DMS153 treated with DMSO at 0.1 percent for 48 hours (cell line): ENCODE results near the gene SLC35F4.

Experiments
- DNase-seq: peaks from one replicate; lab custom pipeline; 2025; ENCODE audit not compliant: unreplicated experiment; lab: John Stamatoyannopoulos, UW

SLC35F4 gene

DNA sequence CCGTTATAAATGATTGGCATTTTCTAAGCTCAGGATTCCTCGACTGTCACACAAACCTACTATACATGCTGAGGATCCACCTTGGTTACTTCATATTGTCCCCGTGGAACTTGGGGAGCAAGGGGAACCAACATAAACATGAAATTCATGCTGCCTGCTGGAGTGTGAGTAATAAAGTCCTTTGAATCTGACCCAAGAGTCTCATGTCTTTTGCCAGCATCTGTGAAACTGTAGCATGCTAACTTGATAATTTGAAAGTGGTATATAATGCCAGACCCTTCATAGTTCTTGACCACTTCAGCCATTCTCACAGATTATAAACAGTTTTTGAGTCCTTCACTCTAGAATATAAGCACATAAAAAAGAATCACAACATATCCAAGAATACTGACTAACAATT, 17.1 kb downstream of the SLC35F4 start:
- no peak for DNase-seq

DNA sequence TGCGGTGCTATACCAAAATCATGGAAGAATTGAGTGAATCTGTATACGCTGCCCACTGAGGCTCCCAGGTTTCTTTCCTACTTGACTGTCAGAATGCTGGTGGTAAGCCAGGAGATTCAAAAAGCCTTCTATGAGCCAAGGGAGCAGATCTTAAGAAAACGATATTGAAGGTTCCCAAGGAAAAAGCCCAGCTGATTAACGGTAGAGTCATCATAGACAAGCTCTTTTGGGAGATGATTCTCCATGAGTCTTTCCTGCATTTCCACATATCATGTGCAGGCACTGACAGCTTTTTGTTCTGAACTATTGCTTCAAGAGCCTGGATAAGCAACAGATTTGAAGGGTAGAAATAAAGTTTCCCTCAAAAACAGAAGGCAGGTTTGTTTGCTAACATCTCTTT, 17.5 kb downstream of the SLC35F4 start:
- DNase-seq: no peak

DNA sequence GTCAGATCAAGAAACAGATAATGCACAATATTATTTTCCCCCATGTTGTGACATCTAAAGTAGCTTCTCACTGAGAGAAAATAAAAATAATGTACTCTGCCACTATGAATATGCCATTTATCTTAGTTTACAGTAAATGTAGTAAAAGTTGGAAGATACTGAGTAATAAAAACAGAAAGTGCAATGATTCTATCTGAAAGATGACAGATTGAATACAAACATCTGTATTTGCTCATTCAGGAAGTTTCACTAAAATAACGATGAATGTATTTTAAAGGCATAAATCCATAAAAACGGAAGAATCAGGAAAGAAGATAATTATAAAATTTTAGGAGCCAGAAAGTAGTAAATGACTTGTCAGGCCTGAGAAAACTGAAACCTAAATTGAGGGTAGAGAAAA, 18.2 kb downstream of the SLC35F4 start:
- DNase-seq: no peak

DNA sequence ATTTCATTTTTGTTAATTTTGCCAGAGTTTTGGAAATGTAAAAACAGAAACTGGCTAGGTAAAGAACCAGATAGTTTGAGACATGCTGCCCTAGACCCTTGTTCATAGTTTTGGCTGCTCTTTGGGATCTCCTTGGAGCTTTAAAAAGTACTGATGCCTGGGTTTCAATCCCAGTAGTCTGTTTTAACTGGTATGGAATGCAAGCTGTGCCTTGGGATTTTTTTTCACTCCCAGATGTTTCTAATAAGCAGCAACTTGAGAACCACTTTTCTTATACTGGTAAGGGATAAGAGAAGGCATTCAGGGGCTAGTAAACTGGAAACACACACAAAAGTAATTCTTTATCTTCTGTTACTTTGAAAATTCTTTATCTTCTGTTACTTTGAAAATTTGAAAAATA, 18.8 kb downstream of the SLC35F4 start:
- DNase-seq: no peak

DNA sequence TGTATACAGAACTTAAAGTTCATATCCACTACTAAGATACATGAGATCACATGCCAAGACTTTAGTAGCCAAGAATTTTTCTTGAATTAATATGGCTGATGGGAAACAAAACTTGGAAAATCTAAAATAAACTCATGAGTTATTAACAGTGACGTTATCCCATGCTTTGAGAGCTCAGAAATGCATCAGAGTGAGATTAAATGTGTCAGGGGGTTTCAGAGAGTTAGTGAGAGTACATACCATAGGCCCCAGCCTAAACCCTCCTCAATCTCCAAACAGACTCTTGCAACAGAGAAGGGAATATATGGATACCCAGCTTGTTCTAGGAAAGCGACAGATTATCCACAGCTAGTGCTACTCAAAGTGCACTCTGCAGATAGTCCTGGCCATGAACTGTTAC, 19.3 kb downstream of the SLC35F4 start:
- no peak for DNase-seq

DNA sequence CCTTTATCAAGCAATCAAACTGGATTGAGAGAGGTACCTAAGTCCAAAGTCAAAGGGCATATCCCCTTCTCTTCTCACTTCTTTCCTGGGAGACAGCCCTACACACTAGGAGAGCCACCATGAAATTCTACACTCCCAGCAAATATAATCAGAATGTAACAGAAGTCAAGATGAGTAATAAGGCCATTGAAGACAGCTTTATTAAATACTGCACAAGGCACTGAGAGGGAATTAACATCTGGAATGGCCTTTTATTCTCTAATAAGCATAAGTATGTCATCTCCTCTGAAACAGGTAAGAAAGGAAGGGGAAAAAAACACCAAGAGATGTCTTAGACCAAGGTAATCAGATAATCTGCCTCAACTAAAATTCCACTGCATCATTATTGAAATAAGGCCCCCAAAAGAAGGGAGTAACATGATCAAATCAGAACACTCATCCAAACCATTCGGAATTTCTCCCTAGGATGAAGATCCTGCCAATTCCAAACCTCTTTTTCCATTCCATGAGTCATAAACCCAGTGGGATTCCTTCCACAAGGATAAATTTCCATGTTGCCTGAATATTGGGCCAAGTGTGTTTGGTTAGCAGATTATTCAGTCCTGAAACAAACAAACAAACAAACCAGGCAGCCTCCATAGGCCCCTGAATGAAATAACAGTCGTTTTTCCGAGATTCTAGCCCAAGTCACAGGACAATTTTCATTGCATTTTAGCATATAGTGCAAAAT, 19.9 kb downstream of the SLC35F4 start:
- DNase-seq: no peak

DNA sequence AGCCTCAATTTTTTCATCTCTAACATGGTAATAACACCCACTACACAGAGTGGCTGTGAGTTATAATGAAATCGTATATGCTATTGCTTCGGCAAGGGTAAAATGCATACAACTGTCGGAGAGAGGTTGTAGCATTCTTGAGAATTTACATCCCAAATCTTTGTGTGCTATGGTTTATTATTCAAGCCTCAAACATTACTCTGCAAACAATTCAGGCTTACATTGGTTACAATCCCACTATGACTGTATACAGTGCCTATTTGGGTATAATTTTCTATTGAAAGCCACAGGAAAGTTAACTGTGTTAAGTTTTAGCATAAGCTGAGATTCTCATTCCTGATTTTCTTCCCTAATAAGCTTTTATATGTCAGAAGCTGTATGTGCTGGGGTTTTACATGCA, 20.6 kb downstream of the SLC35F4 start:
- no peak for DNase-seq

DNA sequence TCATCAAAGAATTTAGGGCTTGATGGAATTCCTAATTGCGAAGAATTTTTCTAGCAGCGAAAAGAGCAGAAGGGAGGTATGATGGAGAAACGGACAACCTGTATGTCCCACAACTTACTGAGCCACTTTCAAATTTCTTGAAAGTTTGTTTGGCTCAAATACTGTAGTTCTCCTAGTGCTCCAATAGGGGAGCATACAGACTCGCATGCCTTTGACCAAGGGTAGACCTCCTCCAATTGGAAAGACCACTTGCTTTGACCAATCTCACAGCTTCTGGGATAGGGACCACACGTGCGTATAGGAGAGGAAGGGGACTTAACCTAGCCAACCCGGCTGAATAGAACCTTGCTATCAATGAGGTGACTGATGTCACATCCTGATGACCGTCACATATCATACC, 28.6 kb downstream of the SLC35F4 start:
- no peak for DNase-seq

DNA sequence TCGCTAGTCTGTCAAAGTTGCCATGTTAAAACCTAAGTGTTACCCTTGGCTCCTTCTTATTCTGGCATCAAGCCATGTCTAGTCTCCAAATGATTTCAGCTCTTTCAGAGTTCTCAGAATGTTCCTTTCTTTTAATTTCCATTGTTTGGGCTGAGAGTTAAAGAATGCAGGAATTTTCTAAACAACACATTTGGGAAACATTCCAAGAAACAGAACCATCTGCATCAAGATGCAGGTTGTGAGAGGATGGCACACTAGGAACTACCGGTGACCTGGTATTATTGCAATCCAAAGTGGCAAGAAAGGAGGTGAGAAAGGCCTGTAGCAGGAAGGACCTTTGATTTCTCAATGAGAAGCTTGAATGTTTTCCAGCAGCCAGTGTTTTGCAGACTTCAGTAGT, 30.1 kb downstream of the SLC35F4 start:
- no peak for DNase-seq

DNA sequence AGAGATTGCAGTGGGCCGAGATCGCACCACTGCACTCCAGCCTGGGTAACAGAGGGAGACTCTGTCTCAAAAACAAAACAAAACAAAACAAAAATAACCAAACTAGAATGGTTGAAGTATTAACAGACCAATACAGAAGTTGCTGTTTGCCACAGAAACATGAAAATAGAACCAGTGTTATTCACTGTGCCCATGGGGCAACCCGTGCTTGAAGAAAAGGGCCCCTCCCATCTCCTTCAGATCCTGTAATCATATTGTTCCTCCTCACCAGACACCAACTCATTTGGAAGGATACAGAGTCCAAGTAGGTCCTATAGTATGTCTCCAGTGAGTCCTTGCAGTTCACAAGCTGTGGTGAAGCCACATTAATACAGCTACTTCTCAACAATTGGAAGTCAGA, 30.9 kb downstream of the SLC35F4 start:
- no peak for DNase-seq

DNA sequence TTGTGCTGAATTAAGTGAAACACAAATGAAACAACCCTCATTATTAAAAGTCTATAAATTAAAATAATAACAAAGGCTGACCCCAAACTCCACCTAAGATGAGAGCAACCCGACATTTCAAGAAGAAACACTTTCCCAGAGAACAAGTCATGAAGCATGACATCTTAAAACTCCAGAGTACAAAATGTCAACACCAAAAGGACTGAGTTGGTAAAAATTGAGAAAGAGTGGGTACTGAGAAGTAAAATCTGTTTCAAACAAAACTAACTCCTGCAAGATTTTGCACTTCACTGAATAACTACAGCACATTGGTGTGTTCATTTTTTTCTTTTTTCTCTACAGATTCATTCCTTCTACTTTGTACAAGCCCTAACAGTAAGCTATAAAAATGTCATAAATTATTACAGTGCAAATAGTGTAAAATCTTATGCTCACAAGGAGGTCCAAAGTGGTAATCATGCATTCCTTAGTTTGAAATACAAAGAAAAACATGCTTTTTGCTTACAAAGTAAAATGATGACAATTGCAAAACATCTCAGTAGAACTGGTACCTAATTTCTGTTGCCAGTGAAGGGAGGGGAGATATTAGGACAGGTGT, 31.8 kb downstream of the SLC35F4 start:
- DNase-seq: no peak

DNA sequence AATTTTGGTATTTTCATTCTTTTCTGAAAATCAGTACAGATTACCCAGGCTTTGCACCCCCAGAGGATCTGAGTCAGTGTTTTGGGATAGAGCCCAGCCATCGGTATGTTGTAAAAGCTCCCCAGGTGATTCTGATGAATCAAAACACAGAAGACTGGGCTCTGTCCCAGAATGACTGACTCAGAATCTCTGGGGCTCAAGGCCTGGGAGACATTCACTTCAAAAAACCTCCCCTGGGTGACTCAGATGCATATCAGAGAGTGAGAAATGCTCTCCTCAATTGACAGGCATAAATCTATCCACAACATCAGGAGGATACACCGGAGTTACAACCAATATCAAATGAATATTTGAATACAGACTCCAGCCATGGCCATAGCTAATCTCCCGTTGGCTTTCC, 32.6 kb downstream of the SLC35F4 start:
- no peak for DNase-seq

DNA sequence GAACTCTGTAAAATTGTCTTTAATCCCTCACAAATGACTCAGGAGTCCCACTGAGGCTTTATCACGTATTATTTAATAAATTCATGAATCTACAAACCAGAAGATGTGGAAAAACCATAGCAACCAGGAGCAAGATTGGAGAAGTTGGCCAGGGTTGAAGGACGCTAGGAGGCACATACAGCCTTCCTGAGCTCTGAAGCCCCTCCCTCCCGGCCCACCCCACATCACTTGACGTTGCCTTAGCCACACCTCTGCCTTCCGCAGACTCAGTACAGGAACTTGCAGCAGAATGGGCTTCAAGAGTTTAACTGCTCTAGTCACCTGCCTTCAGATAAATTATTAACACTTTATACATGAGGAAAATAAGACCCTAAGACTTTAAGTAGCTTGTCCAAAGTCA, 33.9 kb downstream of the SLC35F4 start:
- DNase-seq: no peak

DNA sequence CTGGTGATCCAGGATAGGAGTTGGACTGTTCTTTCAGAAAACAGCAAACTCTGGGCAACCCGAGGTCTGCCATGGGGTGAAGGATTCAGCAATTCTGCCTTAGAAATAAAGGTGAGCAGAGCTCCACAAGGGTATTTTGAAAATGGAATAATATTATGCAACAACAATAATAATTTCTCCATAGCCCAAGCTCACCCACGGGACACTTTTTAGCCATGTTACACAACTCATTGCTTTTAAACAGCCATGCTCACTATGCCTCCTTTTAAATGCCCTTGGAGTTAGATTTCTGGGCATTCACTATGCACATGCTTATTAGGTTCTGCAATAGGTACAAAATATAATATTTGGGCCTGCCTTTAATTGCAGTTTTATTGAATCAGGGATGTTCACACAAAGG, 37.2 kb downstream of the SLC35F4 start:
- no peak for DNase-seq

DNA sequence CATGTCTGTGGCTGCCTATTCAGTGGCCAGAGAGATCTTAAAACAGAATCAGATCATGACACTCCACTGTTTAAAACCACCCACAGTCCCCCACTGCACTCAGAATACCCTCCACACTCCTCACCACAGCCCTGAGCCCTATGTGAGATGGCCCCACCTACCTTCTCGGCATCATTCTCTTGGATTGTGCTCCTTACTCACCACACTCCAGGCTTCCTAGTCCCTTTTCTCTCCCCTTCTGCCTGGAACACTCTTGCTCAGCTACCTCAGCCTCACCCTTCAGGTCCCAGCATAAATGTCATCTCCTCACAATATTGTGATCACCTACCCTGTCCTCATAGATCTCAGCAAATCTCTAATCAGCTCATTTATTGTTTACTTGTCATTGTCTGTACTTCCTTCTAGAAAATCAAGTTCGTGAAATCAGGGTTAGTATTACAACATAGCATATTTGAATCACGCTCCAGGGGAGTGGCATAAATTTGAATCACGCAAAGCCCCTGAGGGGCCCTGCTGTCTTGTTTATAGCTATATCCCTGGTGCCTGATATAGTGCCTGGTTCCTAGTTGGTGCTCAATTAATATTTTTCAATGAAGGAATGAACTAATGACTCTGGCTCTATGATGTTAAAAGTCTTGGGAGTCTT, 42.8 kb downstream of the SLC35F4 start:
- no peak for DNase-seq

DNA sequence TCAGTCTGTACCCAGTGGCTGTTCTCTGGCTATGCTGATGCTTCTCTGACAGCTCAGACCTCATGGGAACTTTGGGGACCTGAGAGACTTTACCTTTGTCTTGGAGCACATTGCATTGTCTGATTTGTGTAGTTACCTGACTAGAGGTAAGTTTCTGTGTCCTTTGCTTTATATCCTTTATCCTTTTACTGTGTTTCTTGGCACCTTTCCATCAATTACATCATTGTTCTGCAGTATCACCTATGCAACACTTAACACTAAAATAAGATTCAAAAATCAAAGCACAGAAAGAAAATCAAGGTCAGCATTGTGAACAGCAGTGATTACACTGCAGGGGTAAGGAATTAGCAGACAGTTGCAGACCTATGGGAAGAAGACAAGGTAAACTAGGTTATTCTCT, 43.8 kb downstream of the SLC35F4 start:
- DNase-seq: no peak

DNA sequence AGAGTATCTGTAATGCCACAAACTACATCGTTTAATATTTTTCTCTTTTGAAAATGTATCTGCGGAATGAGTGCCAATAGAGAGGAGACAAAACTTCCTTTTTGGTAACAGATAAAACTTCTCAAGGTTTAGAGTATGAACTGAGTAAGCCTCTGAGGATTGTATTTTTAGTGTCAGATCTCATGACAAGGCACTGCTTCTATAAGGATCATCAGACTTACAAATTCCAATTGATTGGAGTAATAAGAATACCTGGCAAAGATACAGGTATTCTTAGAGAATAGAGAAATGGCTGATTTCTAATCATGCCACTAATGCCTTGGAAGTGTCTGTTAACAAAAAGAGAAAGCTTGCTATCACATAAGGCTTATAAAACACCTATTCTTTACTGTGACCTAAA, 45.3 kb downstream of the SLC35F4 start:
- DNase-seq: no peak

DNA sequence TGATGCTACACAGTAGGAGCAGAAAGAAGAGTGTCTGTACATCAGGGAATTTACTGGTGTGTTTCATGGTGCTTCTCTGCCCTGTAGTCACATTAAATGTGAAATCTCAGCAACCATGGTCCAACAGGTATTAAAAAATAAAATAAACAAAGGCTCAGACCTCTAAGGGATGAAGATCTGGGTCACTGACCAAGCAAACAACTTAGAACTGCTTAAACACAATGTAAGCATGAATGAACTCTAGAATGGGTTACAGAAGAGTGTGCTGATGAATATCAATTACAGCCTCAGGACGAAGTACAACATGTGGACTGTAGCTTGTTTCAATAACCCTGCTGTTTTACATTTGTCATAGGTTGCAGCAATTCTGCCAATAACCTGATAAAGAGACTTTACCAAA, 47.4 kb downstream of the SLC35F4 start:
- no peak for DNase-seq

DNA sequence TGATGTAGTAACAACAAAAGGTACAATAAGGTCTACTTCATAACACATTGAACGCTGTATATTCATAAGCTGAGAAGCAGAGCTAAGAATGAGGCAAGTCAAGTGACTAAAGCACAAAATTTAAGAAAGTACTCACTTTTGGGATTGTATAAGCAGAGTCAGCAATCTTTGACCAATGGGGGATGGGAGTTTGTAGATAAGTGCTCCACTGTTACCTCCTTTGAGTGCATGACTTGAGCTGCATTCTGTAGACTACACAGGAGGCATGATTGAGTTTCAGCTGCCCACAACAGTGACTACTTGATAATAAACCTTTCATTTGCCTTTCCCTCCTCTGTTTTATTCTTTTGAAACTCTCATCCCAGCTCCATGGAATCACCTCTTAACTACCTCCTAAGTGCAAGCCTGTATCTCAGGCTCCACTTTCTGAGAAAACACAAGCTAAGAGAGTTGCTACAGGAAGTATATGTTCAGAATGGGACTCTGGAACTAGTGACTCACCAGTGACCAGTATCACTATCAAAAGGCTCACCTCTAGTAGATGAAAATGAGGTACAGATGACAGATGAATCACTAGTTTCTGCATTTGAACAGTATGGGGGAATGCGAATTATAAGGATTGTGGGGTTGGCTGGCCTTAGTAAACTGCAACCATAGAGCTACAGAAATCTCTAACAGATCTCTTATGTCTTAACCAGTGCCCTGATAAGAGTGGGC, 49.2 kb downstream of the SLC35F4 start:
- DNase-seq: no peak

DNA sequence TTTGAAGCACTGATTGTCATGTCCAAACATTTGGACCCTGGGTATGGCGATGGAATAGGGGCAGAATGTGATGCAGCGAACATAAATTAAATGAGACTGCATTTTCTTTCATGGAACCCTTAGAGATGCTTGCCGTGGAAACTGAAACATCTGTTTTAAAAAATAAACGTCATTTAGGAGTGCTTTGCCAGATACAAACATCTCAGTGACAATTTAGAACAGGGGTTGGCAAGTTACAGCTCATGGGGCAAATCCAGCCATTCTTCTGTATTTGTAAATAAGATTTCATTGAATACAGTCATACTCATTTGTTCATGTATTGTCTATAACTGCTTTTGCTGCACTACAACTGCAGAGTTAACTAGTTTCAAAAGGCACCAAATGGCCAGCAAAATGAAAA, 51.2 kb downstream of the SLC35F4 start:
- DNase-seq: no peak

DNA sequence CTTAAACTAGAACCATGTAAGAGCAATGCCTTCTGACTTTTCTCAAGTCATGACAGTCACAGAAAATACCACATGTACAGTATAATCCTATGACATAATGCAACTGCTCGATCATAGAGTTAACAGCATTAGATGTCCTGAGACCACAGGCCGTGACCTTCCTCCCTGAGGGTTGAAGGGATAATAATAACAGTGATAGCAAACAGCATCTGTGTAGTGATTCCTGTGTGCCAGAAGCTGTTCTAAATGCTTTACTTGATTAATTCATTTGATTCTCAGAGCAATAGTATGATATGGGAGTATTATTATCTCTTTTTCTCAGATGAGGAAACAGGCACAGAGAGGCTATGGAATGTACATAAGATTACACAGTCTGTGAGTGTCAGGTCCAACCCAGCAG, 53.2 kb downstream of the SLC35F4 start:
- DNase-seq: no peak

DNA sequence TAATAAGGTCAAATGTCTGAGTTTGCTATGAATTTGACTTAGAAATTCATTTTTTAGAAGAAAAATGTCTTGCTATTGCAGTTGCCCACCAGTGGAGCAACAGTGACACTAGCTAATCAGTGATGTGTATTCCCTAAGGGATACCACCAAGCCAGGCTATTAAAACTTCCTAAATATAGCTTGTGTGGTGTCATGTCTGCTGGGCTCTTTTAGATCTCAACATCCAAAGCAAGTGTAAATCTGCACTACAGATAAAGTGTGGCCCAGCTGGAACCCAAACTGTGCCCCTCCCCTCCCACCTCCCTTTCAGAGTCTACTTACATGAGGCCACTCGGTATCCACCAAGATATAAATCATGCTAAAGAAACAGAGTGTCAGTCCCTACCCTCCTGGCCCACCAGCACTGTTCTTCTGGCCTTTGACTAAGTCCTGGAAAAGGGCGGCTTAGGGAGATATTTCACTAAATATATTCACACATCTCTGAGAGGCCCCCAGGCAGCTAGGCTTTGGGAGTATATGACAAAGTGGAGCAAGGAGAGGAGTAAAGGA, 53.8 kb downstream of the SLC35F4 start:
- DNase-seq: no peak
